GM23338 (cell line): ENCODE results near the gene MTCL1. TPM values are rescaled to one million over a fixed set of nuclear protein-coding genes. Genes with fewer than 3 reads are reported as not detected.

Experiments
- ATAC-seq: fragments of 200-7000 bp; cut with Tn5 transposase; 3 replicates; pipeline ENCODE4 v1.9.1; 2020
- DNase-seq: peaks from one replicate; pipeline ENCODE4 v3.0.0-alpha.2; 2015; ENCODE audit warnings: low spot score
- H2AFZ ChIP-seq: fragments of 200-600 bp; sonication (generic); 2 replicates; pipeline ENCODE4 v1.8.0; 2016; ENCODE audit warnings: antibody characterized with exemption, mild to moderate bottlenecking, moderate library complexity
- H3F3A ChIP-seq: fragments of 200-600 bp; sonication (generic); replicated peaks from 2 replicates; pipeline ENCODE4 v1.8.0; 2017; ENCODE audit warnings: antibody characterized with exemption, mixed run types, low read depth
- H3K27ac ChIP-seq: fragments of 200-600 bp; sonication (generic); 2 replicates; pipeline ENCODE4 v1.6.1; 2016; ENCODE audit warnings: low read depth
- H3K27me3 ChIP-seq: fragments of 200-600 bp; sonication (generic); 2 replicates; pipeline ENCODE4 v1.8.0; 2016; ENCODE audit warnings: mild to moderate bottlenecking, mixed run types, moderate library complexity; ENCODE audit not compliant: insufficient read depth
- H3K36me3 ChIP-seq: fragments of 200-600 bp; sonication (generic); 2 replicates; pipeline ENCODE4 v1.8.0; 2016; ENCODE audit warnings: mild to moderate bottlenecking; ENCODE audit not compliant: insufficient read depth
- H3K4me1 ChIP-seq: fragments of 200-600 bp; sonication (generic); 2 replicates; pipeline ENCODE4 v1.8.0; 2016; ENCODE audit warnings: mild to moderate bottlenecking, moderate library complexity; ENCODE audit not compliant: insufficient read depth
- H3K4me2 ChIP-seq: fragments of 200-600 bp; sonication (generic); 2 replicates; pipeline ENCODE4 v1.7.1; 2017; ENCODE audit warnings: mixed run types
- H3K4me3 ChIP-seq: fragments of 200-600 bp; sonication (generic); 2 replicates; pipeline ENCODE4 v1.6.1; 2016; ENCODE audit warnings: mixed run types
- H3K79me2 ChIP-seq: fragments of 200-600 bp; sonication (generic); replicated peaks from 2 replicates; pipeline ENCODE4 v1.8.0; 2017; ENCODE audit warnings: mild to moderate bottlenecking; ENCODE audit not compliant: insufficient read depth
- H3K9me2 ChIP-seq: fragments of 200-600 bp; sonication (generic); 2 replicates; pipeline ENCODE4 v1.8.0; 2017; ENCODE audit not compliant: insufficient read depth
- H4K20me1 ChIP-seq: fragments of 200-600 bp; sonication (generic); replicated peaks from 2 replicates; pipeline ENCODE4 v1.8.0; 2017; ENCODE audit warnings: mild to moderate bottlenecking; ENCODE audit not compliant: insufficient read depth
- H3K27ac Mint-ChIP-seq: 2 replicates; pipeline ENCODE4 v1.8.0; 2020; ENCODE audit warnings: inconsistent platforms, mild to moderate bottlenecking, moderate library complexity, mixed read lengths
- H3K27me3 Mint-ChIP-seq: 3 replicates; pipeline ENCODE4 v1.8.0; 2022; ENCODE audit warnings: low read depth, mild to moderate bottlenecking, moderate library complexity, mixed read lengths, inconsistent platforms; ENCODE audit not compliant: insufficient read depth, poor library complexity
- H3K36me3 Mint-ChIP-seq: 3 replicates; pipeline ENCODE4 v1.8.0; 2021; ENCODE audit warnings: low read depth, mild to moderate bottlenecking, inconsistent platforms, moderate library complexity, mixed read lengths
- H3K4me1 Mint-ChIP-seq: 3 replicates; pipeline ENCODE4 v1.8.0; 2020; ENCODE audit warnings: mild to moderate bottlenecking, inconsistent platforms, mixed read lengths
- H3K4me3 Mint-ChIP-seq: 3 replicates; pipeline ENCODE4 v1.8.0; 2021; ENCODE audit warnings: moderate library complexity, mild to moderate bottlenecking, inconsistent platforms, mixed read lengths
- H3K9me3 Mint-ChIP-seq: 3 replicates; pipeline ENCODE4 v1.8.0; 2020; ENCODE audit warnings: moderate library complexity, mild to moderate bottlenecking, inconsistent platforms, mixed read lengths
- CREB1 ChIP-seq: fragments of 250-450 bp; sonication (Bioruptor Pico); IDR thresholded peaks from 2 replicates; pipeline ENCODE4 v1.5.0; 2020; ENCODE audit warnings: low read depth, mild to moderate bottlenecking, moderate library complexity
- CTCF ChIP-seq, 2 experiments: fragments of 200-600 bp in 1 of 2; sonication (generic) in 1 of 2; conservative IDR thresholded peaks; 2 replicates each; pipeline versions ENCODE4 v1.5.1 to v1.6.1; 2016 to 2017; ENCODE audit warnings: antibody characterized with exemption in 2 of 2, low read depth in 2 of 2, mild to moderate bottlenecking in 2 of 2, moderate library complexity in 1 of 2
- EZH2 ChIP-seq: fragments of 200-600 bp; sonication (generic); IDR thresholded peaks from one replicate; pipeline ENCODE4 v1.8.0; 2017; ENCODE audit warnings: antibody characterized with exemption, mild to moderate bottlenecking, low read depth; ENCODE audit not compliant: unreplicated experiment
- EZH2phosphoT487 ChIP-seq: fragments of 200-600 bp; sonication (generic); IDR thresholded peaks from one replicate; pipeline ENCODE4 v1.8.1; 2018; ENCODE audit warnings: antibody characterized with exemption; ENCODE audit not compliant: unreplicated experiment
- JUNB ChIP-seq: IDR thresholded peaks from one replicate; pipeline ENCODE4 v1.6.1; 2016; ENCODE audit warnings: antibody characterized with exemption; ENCODE audit not compliant: unreplicated experiment
- NANOG ChIP-seq: IDR thresholded peaks from 2 replicates; pipeline ENCODE4 v1.6.1; 2016; ENCODE audit warnings: antibody characterized with exemption, borderline replicate concordance
- POLR2AphosphoS5 ChIP-seq: IDR thresholded peaks from 2 replicates; pipeline ENCODE4 v1.6.1; 2016; ENCODE audit warnings: antibody characterized with exemption, low read depth
- REST ChIP-seq: IDR thresholded peaks from one replicate; pipeline ENCODE4 v1.6.1; 2018; ENCODE audit warnings: antibody characterized with exemption; ENCODE audit not compliant: unreplicated experiment
- STAT1 ChIP-seq: IDR thresholded peaks from one replicate; pipeline ENCODE4 v1.6.1; 2016; ENCODE audit warnings: antibody characterized with exemption; ENCODE audit not compliant: unreplicated experiment
- ZNF114 ChIP-seq: fragments of 250-450 bp; sonication (Bioruptor Pico); IDR thresholded peaks from 2 replicates; pipeline ENCODE4 v1.5.0; 2020; ENCODE audit warnings: mild to moderate bottlenecking, moderate library complexity
- ZNF331 ChIP-seq: fragments of 250-450 bp; sonication (Bioruptor Pico); IDR thresholded peaks from 2 replicates; pipeline ENCODE4 v1.5.0; 2020; ENCODE audit warnings: low read depth, mild to moderate bottlenecking, moderate library complexity
- polyA plus RNA-seq: library from polyadenylated mRNA; unstranded; fragments of >200 nt; fragmentation: Nextera tagmentation; extraction: Ambion mirVana; gene quantifications from 2 replicates; pipeline ENCODE4 v1.2.1, GENCODE V29; 2016
- total RNA-seq: library from RNA; depleted of rRNA; stranded (reverse); fragments of >200 nt; shearing (Covaris generic); gene quantifications from 2 replicates; pipeline ENCODE4 v1.2.3, GENCODE V29; 2014
- TF ChIP-seq, protein P1 (sequence below): IDR thresholded peaks from 2 replicates; pipeline ENCODE4 v1.6.1; 2016; ENCODE audit warnings: antibody characterized with exemption
- TF ChIP-seq, protein P2 (sequence below): fragments of 250-450 bp; sonication (Bioruptor Pico); IDR thresholded peaks from 2 replicates; pipeline ENCODE4 v1.5.0; 2020; ENCODE audit warnings: mild to moderate bottlenecking, moderate library complexity

MTCL1 gene
- total and polyA plus RNA-seq, 2 experiments from 2014 or later = 14.4 to 45.0 TPM

DNA sequence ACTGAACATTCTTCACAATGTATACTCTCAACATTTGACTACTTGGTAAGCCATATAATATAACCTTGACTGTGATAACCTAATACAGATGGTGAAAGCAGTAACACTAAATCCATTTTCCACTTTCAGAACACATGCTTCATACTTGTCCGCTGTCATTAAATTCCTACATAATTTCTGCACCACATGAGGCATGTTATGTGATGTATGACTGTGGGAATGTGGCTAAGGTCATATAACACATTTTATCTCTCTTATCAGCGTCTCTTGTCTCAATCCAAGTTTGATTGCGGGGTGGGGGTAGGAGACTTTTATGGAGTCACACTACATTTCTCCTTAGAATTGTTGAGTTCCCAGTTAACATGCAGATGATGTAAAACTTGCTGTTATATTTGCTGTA, 110.9 kb downstream of the MTCL1 start:
- no peaks in the 10 kb centered on the region for H3K27me3 ChIP-seq
- no peak overlapping the region for H3K27ac ChIP-seq
- no peaks in the 10 kb centered on the region for H3F3A ChIP-seq
- H3K36me3 Mint-ChIP-seq = peaks cover 65% of the 10 kb centered on the region
- no peak overlapping the region for H3K27ac Mint-ChIP-seq
- H3K4me2 ChIP-seq = no peak overlapping the region
- H3K79me2 ChIP-seq = no peaks in the 10 kb centered on the region
- TF ChIP-seq STAT1 (no peak), POLR2AphosphoS5 (no peak), JUNB (no peak), ZNF331 (CRISPR knock-in tag) (no peak), NANOG (no peak), ZNF114 (CRISPR knock-in tag) (no peak), EZH2 (no peak), REST (no peak), CREB1 (CRISPR knock-in tag) (no peak), EZH2phosphoT487 (no peak), CTCF (conservative IDR thresholded peaks at IDR 0.05; ENCODE audit: low read depth in 2 of 2) (no peak)
- TF ChIP-seq, protein P1, sequence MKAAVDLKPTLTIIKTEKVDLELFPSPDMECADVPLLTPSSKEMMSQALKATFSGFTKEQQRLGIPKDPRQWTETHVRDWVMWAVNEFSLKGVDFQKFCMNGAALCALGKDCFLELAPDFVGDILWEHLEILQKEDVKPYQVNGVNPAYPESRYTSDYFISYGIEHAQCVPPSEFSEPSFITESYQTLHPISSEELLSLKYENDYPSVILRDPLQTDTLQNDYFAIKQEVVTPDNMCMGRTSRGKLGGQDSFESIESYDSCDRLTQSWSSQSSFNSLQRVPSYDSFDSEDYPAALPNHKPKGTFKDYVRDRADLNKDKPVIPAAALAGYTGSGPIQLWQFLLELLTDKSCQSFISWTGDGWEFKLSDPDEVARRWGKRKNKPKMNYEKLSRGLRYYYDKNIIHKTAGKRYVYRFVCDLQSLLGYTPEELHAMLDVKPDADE = no peak
- TF ChIP-seq, protein P2, sequence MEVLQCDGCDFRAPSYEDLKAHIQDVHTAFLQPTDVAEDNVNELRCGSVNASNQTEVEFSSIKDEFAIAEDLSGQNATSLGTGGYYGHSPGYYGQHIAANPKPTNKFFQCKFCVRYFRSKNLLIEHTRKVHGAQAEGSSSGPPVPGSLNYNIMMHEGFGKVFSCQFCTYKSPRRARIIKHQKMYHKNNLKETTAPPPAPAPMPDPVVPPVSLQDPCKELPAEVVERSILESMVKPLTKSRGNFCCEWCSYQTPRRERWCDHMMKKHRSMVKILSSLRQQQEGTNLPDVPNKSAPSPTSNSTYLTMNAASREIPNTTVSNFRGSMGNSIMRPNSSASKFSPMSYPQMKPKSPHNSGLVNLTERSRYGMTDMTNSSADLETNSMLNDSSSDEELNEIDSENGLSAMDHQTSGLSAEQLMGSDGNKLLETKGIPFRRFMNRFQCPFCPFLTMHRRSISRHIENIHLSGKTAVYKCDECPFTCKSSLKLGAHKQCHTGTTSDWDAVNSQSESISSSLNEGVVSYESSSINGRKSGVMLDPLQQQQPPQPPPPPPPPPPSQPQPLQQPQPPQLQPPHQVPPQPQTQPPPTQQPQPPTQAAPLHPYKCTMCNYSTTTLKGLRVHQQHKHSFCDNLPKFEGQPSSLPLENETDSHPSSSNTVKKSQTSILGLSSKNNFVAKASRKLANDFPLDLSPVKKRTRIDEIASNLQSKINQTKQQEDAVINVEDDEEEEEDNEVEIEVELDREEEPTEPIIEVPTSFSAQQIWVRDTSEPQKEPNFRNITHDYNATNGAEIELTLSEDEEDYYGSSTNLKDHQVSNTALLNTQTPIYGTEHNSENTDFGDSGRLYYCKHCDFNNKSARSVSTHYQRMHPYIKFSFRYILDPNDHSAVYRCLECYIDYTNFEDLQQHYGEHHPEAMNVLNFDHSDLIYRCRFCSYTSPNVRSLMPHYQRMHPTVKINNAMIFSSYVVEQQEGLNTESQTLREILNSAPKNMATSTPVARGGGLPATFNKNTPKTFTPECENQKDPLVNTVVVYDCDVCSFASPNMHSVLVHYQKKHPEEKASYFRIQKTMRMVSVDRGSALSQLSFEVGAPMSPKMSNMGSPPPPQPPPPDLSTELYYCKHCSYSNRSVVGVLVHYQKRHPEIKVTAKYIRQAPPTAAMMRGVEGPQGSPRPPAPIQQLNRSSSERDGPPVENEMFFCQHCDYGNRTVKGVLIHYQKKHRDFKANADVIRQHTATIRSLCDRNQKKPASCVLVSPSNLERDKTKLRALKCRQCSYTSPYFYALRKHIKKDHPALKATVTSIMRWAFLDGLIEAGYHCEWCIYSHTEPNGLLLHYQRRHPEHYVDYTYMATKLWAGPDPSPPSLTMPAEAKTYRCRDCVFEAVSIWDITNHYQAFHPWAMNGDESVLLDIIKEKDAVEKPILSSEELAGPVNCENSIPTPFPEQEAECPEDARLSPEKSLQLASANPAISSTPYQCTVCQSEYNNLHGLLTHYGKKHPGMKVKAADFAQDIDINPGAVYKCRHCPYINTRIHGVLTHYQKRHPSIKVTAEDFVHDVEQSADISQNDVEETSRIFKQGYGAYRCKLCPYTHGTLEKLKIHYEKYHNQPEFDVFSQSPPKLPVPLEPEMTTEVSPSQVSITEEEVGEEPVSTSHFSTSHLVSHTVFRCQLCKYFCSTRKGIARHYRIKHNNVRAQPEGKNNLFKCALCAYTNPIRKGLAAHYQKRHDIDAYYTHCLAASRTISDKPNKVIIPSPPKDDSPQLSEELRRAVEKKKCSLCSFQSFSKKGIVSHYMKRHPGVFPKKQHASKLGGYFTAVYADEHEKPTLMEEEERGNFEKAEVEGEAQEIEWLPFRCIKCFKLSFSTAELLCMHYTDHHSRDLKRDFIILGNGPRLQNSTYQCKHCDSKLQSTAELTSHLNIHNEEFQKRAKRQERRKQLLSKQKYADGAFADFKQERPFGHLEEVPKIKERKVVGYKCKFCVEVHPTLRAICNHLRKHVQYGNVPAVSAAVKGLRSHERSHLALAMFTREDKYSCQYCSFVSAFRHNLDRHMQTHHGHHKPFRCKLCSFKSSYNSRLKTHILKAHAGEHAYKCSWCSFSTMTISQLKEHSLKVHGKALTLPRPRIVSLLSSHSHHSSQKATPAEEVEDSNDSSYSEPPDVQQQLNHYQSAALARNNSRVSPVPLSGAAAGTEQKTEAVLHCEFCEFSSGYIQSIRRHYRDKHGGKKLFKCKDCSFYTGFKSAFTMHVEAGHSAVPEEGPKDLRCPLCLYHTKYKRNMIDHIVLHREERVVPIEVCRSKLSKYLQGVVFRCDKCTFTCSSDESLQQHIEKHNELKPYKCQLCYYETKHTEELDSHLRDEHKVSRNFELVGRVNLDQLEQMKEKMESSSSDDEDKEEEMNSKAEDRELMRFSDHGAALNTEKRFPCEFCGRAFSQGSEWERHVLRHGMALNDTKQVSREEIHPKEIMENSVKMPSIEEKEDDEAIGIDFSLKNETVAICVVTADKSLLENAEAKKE (CRISPR knock-in tag) = no peak
- DNase-seq (no peak), ATAC-seq (no peak)
- no peaks in the 10 kb centered on the region; the same call in 1 of the 2 replicates for H3K4me1 ChIP-seq
- H3K36me3 ChIP-seq = peaks cover 23% of the 10 kb centered on the region; the same call in 1 of the 2 replicates
- H3K9me3 Mint-ChIP-seq = no peaks in the 10 kb centered on the region
- no peaks in the 10 kb centered on the region for H3K4me1 Mint-ChIP-seq
- peaks cover 5% of the 10 kb centered on the region; the same call in 1 of the 2 replicates for H4K20me1 ChIP-seq
- H3K9me2 ChIP-seq = no peaks in the 10 kb centered on the region; the same call in 1 of the 2 replicates
- H3K27me3 Mint-ChIP-seq = no peaks in the 10 kb centered on the region
- no peak overlapping the region for H3K4me3 Mint-ChIP-seq
- no peak overlapping the region for H3K4me3 ChIP-seq
- H2AFZ ChIP-seq = no peak overlapping the region
